Nephron (organoid): ENCODE measurements around the gene GLYATL1B.
"Not testable (repeated sequence)": the region's sequence is repeated elsewhere in the genome, so short reads cannot be mapped to it uniquely, and the experiment has no call there.

Source experiments
- H3K27ac Mint-ChIP-seq, 3 experiments: 2 replicates each; pipeline ENCODE4 v1.8.0; 2020; ENCODE audit warnings: mixed read lengths in 3 of 3, mild to moderate bottlenecking in 2 of 3, moderate library complexity in 1 of 3
- H3K27me3 Mint-ChIP-seq: 2 replicates; pipeline ENCODE4 v1.8.0; 2021; ENCODE audit warnings: low read depth, mild to moderate bottlenecking, moderate library complexity, mixed read lengths
- H3K36me3 Mint-ChIP-seq: 2 replicates; pipeline ENCODE4 v1.8.0; 2020; ENCODE audit warnings: low read depth, mixed read lengths
- H3K4me1 Mint-ChIP-seq: 2 replicates; pipeline ENCODE4 v1.8.0; 2020; ENCODE audit warnings: mixed read lengths
- H3K4me3 Mint-ChIP-seq, 3 experiments: 2 replicates each; pipeline ENCODE4 v1.8.0; 2020; ENCODE audit warnings: mild to moderate bottlenecking in 3 of 3, mixed read lengths in 3 of 3, moderate library complexity in 2 of 3
- H3K9me3 Mint-ChIP-seq: 2 replicates; pipeline ENCODE4 v1.8.0; 2020; ENCODE audit warnings: mixed read lengths
- CTCF ChIP-seq, 3 experiments: fragments of 200-600 bp; sonication (generic); IDR thresholded peaks; one replicate each; pipeline ENCODE4 v1.5.0; 2021; ENCODE audit warnings: antibody characterized with exemption in 3 of 3; ENCODE audit not compliant: unreplicated experiment in 3 of 3

The GLYATL1B gene

GRCh38 chr11:59062602-59063529 lies 23.2 kb upstream of the GLYATL1B start:
- Mint-ChIP-seq H3K36me3 (no peaks in the 10 kb centered on the region), H3K4me1 (peaks cover 4% of the 10 kb centered on the region), H3K27me3 (peaks cover 16% of the 10 kb centered on the region), H3K4me3 (no peak overlapping the region), H3K27ac (no peak overlapping the region), H3K9me3 (no peaks in the 10 kb centered on the region)
- no peak for TF ChIP-seq CTCF (IDR thresholded peaks at IDR 0.05; ENCODE audit: unreplicated experiment in 3 of 3)

- H3K27ac Mint-ChIP-seq, H3K4me1 Mint-ChIP-seq, H3K36me3 Mint-ChIP-seq, H3K4me3 Mint-ChIP-seq, H3K9me3 Mint-ChIP-seq: not testable (repeated sequence)
- peaks cover 11% of the 10 kb centered on the region for H3K27me3 Mint-ChIP-seq
Measured at GRCh38 chr11:59063996-59064727, 21.9 kb upstream of the GLYATL1B start.

GRCh38 chr11:59069087-59069486 lies 17.0 kb upstream of the GLYATL1B start:
- H3K36me3 Mint-ChIP-seq, result no peaks in the 10 kb centered on the region
- peaks cover 21% of the 10 kb centered on the region for H3K27me3 Mint-ChIP-seq
- TF ChIP-seq CTCF (IDR thresholded peaks at IDR 0.05; ENCODE audit: unreplicated experiment in 3 of 3), result no peak
- H3K4me3 Mint-ChIP-seq, result no peak overlapping the region
- H3K9me3 Mint-ChIP-seq, result no peaks in the 10 kb centered on the region
- no peaks in the 10 kb centered on the region for H3K4me1 Mint-ChIP-seq
- no peak overlapping the region for H3K27ac Mint-ChIP-seq

GRCh38 chr11:59076876-59077571 lies 9.1 kb upstream of the GLYATL1B start:
- H3K36me3 Mint-ChIP-seq, result no peaks in the 10 kb centered on the region
- no peak overlapping the region for H3K27ac Mint-ChIP-seq
- TF ChIP-seq CTCF (IDR thresholded peaks at IDR 0.05; ENCODE audit: unreplicated experiment in 3 of 3), result no peak
- H3K27me3 Mint-ChIP-seq, result peaks cover 5% of the 10 kb centered on the region
- no peak overlapping the region for H3K4me3 Mint-ChIP-seq
- peaks cover 4% of the 10 kb centered on the region for H3K9me3 Mint-ChIP-seq
- peaks cover 4% of the 10 kb centered on the region for H3K4me1 Mint-ChIP-seq

- TF ChIP-seq CTCF (IDR thresholded peaks at IDR 0.05; ENCODE audit: unreplicated experiment in 3 of 3), result no peak
- Mint-ChIP-seq H3K27ac (no peak overlapping the region), H3K4me1 (peaks cover 4% of the 10 kb centered on the region), H3K36me3 (no peaks in the 10 kb centered on the region), H3K9me3 (peaks cover 4% of the 10 kb centered on the region), H3K27me3 (no peaks in the 10 kb centered on the region), H3K4me3 (no peak overlapping the region)
Measured at GRCh38 chr11:59078435-59078834, 7.7 kb upstream of the GLYATL1B start.

GRCh38 chr11:59079086-59079485 lies 7.0 kb upstream of the GLYATL1B start:
- Mint-ChIP-seq H3K4me1 (peaks cover 4% of the 10 kb centered on the region), H3K36me3 (no peaks in the 10 kb centered on the region), H3K27ac (no peak overlapping the region), H3K4me3 (no peak overlapping the region), H3K9me3 (peaks cover 4% of the 10 kb centered on the region), H3K27me3 (no peaks in the 10 kb centered on the region)
- no peak for TF ChIP-seq CTCF (IDR thresholded peaks at IDR 0.05; ENCODE audit: unreplicated experiment in 3 of 3)

- H3K36me3 Mint-ChIP-seq, H3K4me3 Mint-ChIP-seq, H3K4me1 Mint-ChIP-seq, H3K27me3 Mint-ChIP-seq, H3K27ac Mint-ChIP-seq, H3K9me3 Mint-ChIP-seq: not testable (repeated sequence)
Measured at GRCh38 chr11:59080421-59080820, 5.7 kb upstream of the GLYATL1B start.

GRCh38 chr11:59081430-59082020 lies 4.6 kb upstream of the GLYATL1B start:
- not testable (repeated sequence) for H3K4me3 Mint-ChIP-seq, H3K36me3 Mint-ChIP-seq, H3K4me1 Mint-ChIP-seq, H3K27ac Mint-ChIP-seq, H3K9me3 Mint-ChIP-seq, H3K27me3 Mint-ChIP-seq
